H1 (cell line): ENCODE results near the gene EYA2. TPM values are rescaled to one million over a fixed set of nuclear protein-coding genes. Genes with fewer than 3 reads are reported as not detected.

Experiments used
- CTCF ChIA-PET: fragments of 300-600 bp; sonication (Branson Sonifier 250); formaldehyde crosslinking; loops from one replicate; lab custom pipeline; 2021; ENCODE audit not compliant: partially characterized antibody; lab: Charles Lee
- POLR2A ChIA-PET: fragments of 300-600 bp; sonication (Branson Sonifier 250); formaldehyde crosslinking; loops from one replicate; lab custom pipeline; 2021; ENCODE audit warnings: inconsistent platforms; ENCODE audit not compliant: partially characterized antibody; lab: Charles Lee
- DNase-seq, 2 experiments: peaks; one replicate each; pipeline versions ENCODE4 v3.0.0 to v3.0.0-alpha.2; 2010 to 2022; ENCODE audit warnings: low spot score in 2 of 2, low read depth in 1 of 2, mixed read lengths in 1 of 2
- FAIRE-seq: peaks from 2 replicates; lab custom pipeline; 2011; peaks lifted over from hg19 to GRCh38; lab: Jason Lieb, UNC
- H2AFZ ChIP-seq: 2 replicates; pipeline ENCODE4 v1.8.1; 2012; ENCODE audit warnings: low read length, inconsistent platforms
- H2AK5ac ChIP-seq: 2 replicates; pipeline ENCODE4 v1.6.1; 2013; ENCODE audit warnings: low read depth, low read length
- H2BK120ac ChIP-seq: replicated peaks from 2 replicates; pipeline ENCODE3; 2013; ENCODE audit warnings: low read depth, low read length, inconsistent platforms
- H2BK12ac ChIP-seq: 2 replicates; pipeline ENCODE4 v1.6.1; 2013; ENCODE audit warnings: low read depth, low read length
- H2BK15ac ChIP-seq: 2 replicates; pipeline ENCODE4 v1.6.1; 2013; ENCODE audit warnings: low read length
- H2BK20ac ChIP-seq: 2 replicates; pipeline ENCODE4 v1.6.1; 2013; ENCODE audit warnings: low read length
- H2BK5ac ChIP-seq: 2 replicates; pipeline ENCODE4 v1.6.1; 2013; ENCODE audit warnings: low read depth, low read length
- H3K14ac ChIP-seq: 2 replicates; pipeline ENCODE4 v1.6.1; 2013; ENCODE audit warnings: inconsistent platforms; ENCODE audit not compliant: insufficient read length
- H3K18ac ChIP-seq: 2 replicates; pipeline ENCODE4 v1.6.1; 2013; ENCODE audit warnings: low read length; ENCODE audit errors: extremely low read depth
- H3K23ac ChIP-seq: 2 replicates; pipeline ENCODE4 v1.6.1; 2013; ENCODE audit warnings: inconsistent platforms; ENCODE audit not compliant: insufficient read length
- H3K23me2 ChIP-seq: 2 replicates; pipeline ENCODE4 v1.6.1; 2013; ENCODE audit warnings: low read depth, low read length
- H3K27ac ChIP-seq: 2 replicates; pipeline ENCODE4 v1.6.1; 2011; ENCODE audit warnings: low read depth, low read length, inconsistent platforms
- H3K27me3 ChIP-seq, 4 experiments: replicated peaks in 1 of 4; 1 replicate in 1 of 4; 2 replicates in 3 of 4; pipeline versions ENCODE4 v1.6.1 to v1.8.1; 2011 to 2013; ENCODE audit warnings: low read length in 3 of 4, mild to moderate bottlenecking in 3 of 4, inconsistent platforms in 2 of 4, mixed read lengths in 2 of 4, moderate library complexity in 1 of 4; ENCODE audit not compliant: control insufficient read depth in 3 of 4, insufficient read depth in 3 of 4; ENCODE audit errors: extremely low read depth in 1 of 4
- H3K36me3 ChIP-seq, 4 experiments: 2 replicates each; pipeline versions ENCODE4 v1.6.1 to v1.8.1; 2011 to 2013; ENCODE audit warnings: mild to moderate bottlenecking in 4 of 4, low read length in 3 of 4, moderate library complexity in 2 of 4, control low read depth in 1 of 4, inconsistent platforms in 1 of 4; ENCODE audit not compliant: insufficient read depth in 4 of 4, control insufficient read depth in 2 of 4
- H3K4ac ChIP-seq: replicated peaks from 2 replicates; pipeline ENCODE3; 2013; ENCODE audit warnings: low read length, low read depth, mixed read lengths, inconsistent platforms; ENCODE audit not compliant: insufficient read length
- H3K4me1 ChIP-seq, 4 experiments: replicated peaks in 1 of 4; 1 replicate in 1 of 4; 2 replicates in 3 of 4; pipeline versions ENCODE4 v1.6.1 to v1.8.1; 2011 to 2013; ENCODE audit warnings: low read length in 3 of 4, inconsistent platforms in 2 of 4, mixed read lengths in 1 of 4; ENCODE audit not compliant: insufficient read depth in 4 of 4, control insufficient read depth in 3 of 4
- H3K4me2 ChIP-seq, 2 experiments: 2 replicates each; pipeline versions ENCODE4 v1.6.1 to v1.8.1; 2011 to 2013; ENCODE audit warnings: low read depth in 2 of 2, low read length in 2 of 2, control low read depth in 1 of 2, inconsistent platforms in 1 of 2, mild to moderate bottlenecking in 1 of 2; ENCODE audit not compliant: insufficient read depth in 1 of 2
- H3K4me3 ChIP-seq, 4 experiments: fragments of 200-600, 300-600 bp in 1 of 4; sonication (generic), shearing (Covaris generic), sonication (Bioruptor Twin) in 1 of 4; 2 replicates each; pipeline versions ENCODE4 v1.5.1 to v1.8.1; 2011 to 2016; ENCODE audit warnings: low read length in 4 of 4, low read depth in 3 of 4, control low read depth in 2 of 4, inconsistent platforms in 2 of 4, mild to moderate bottlenecking in 2 of 4, mixed read lengths in 1 of 4, moderate library complexity in 1 of 4; ENCODE audit not compliant: insufficient read depth in 2 of 4; ENCODE audit errors: extremely low read depth in 1 of 4
- H3K56ac ChIP-seq: replicated peaks from 2 replicates; pipeline ENCODE3; 2013; ENCODE audit warnings: low read depth, mild to moderate bottlenecking, mixed read lengths, low read length, inconsistent platforms; ENCODE audit not compliant: insufficient read length
- H3K79me1 ChIP-seq: 2 replicates; pipeline ENCODE4 v1.6.1; 2013; ENCODE audit warnings: low read depth, low read length, control low read depth
- H3K79me2 ChIP-seq, 2 experiments: 2 replicates each; pipeline versions ENCODE4 v1.6.1 to v1.8.1; 2012 to 2013; ENCODE audit warnings: low read length in 2 of 2, mild to moderate bottlenecking in 2 of 2, inconsistent platforms in 1 of 2; ENCODE audit not compliant: insufficient read depth in 2 of 2, control insufficient read depth in 1 of 2
- H3K9ac ChIP-seq, 4 experiments: replicated peaks in 1 of 4; 1 replicate in 1 of 4; 2 replicates in 3 of 4; pipeline versions ENCODE4 v1.6.1 to v1.8.1; 2011 to 2013; ENCODE audit warnings: low read depth in 3 of 4, low read length in 3 of 4, control low read depth in 2 of 4, mild to moderate bottlenecking in 2 of 4, moderate library complexity in 2 of 4, inconsistent platforms in 1 of 4; ENCODE audit errors: extremely low read depth in 1 of 4
- H3K9me3 ChIP-seq, 2 experiments: 2 replicates each; pipeline versions ENCODE4 v1.6.1 to v1.8.1; 2012 to 2013; ENCODE audit warnings: mild to moderate bottlenecking in 2 of 2, moderate library complexity in 2 of 2, control low read depth in 1 of 2, inconsistent platforms in 1 of 2, low read depth in 1 of 2, low read length in 1 of 2, mixed read lengths in 1 of 2; ENCODE audit not compliant: insufficient read depth in 2 of 2
- H4K20me1 ChIP-seq, 2 experiments: replicated peaks in 1 of 2; 2 replicates each; pipeline versions ENCODE3 to v1.8.1; 2011 to 2013; ENCODE audit warnings: inconsistent platforms in 2 of 2, low read length in 2 of 2, mild to moderate bottlenecking in 1 of 2; ENCODE audit not compliant: insufficient read depth in 2 of 2, control insufficient read depth in 1 of 2
- H4K5ac ChIP-seq: 2 replicates; pipeline ENCODE4 v1.6.1; 2013; ENCODE audit warnings: low read length, low read depth, mixed read lengths, inconsistent platforms; ENCODE audit not compliant: insufficient read length
- H4K8ac ChIP-seq: 2 replicates; pipeline ENCODE4 v1.8.0; 2013; ENCODE audit warnings: mild to moderate bottlenecking, moderate library complexity, low read length, inconsistent platforms; ENCODE audit not compliant: insufficient read depth; ENCODE audit errors: extremely low read depth
- H4K91ac ChIP-seq: replicated peaks from 2 replicates; pipeline ENCODE3; 2013; ENCODE audit warnings: low read length, mixed read lengths, inconsistent platforms; ENCODE audit not compliant: insufficient read length
- CEBPB ChIP-seq: IDR thresholded peaks from 2 replicates; pipeline ENCODE4 v1.6.1; 2012; ENCODE audit warnings: low read depth, low read length
- CREB1 ChIP-seq: IDR thresholded peaks from 2 replicates; pipeline ENCODE4 v1.6.1; 2012; ENCODE audit warnings: inconsistent platforms
- EP300 ChIP-seq, 2 experiments: IDR thresholded peaks; 1 replicate in 1 of 2; 2 replicates in 1 of 2; pipeline ENCODE4 v1.6.1; 2011 to 2012; ENCODE audit warnings: low read depth in 2 of 2, low read length in 2 of 2, mild to moderate bottlenecking in 2 of 2, borderline replicate concordance in 1 of 2, inconsistent platforms in 1 of 2, moderate library complexity in 1 of 2
- RBBP5 ChIP-seq: IDR thresholded peaks from 2 replicates; pipeline ENCODE4 v1.7.1; 2012; ENCODE audit warnings: low read depth, mild to moderate bottlenecking, inconsistent platforms, low read length, moderate library complexity, borderline replicate concordance
- SIN3A ChIP-seq, 2 experiments: IDR thresholded peaks in 1 of 2; conservative IDR thresholded peaks in 1 of 2; 2 replicates each; pipeline ENCODE4 v1.6.1; 2011 to 2012; ENCODE audit warnings: low read length in 2 of 2, improper control_type of control experiment in 1 of 2, low read depth in 1 of 2, mild to moderate bottlenecking in 1 of 2
- ZNF274 ChIP-seq: IDR thresholded peaks from 2 replicates; pipeline ENCODE4 v1.7.0; 2012; ENCODE audit warnings: low read length, borderline replicate concordance; ENCODE audit errors: extremely low read depth
- WGBS, 2 experiments: shearing (Covaris generic) in 1 of 2; methylation state at CpG; one replicate each; pipeline versions ENCODE4 v1.1.6 to v1.1.7; 2013 to 2015; ENCODE audit warnings: low lambda C conversion rate in 2 of 2, mixed read lengths in 2 of 2, inconsistent platforms in 1 of 2, low coverage in 1 of 2, missing lambda C conversion rate in 1 of 2; ENCODE audit not compliant: insufficient replicate concordance in 2 of 2, insufficient coverage in 1 of 2, insufficient read length in 1 of 2; ENCODE audit errors: extremely low coverage in 1 of 2, missing lambda C conversion rate in 1 of 2; 5-methylcytosine and 5-hydroxymethylcytosine counted together
- polyA plus RNA-seq, 7 experiments: library from polyadenylated mRNA; depleted of rRNA in 3 of 7; stranded (reverse) in 5 of 7; unstranded in 2 of 7; fragments of >200 nt in 5 of 7; fragments of 200-250 nt in 2 of 7; gene quantifications; 1 replicate in 5 of 7; 2 replicates in 1 of 7; 4 replicates in 1 of 7; pipeline versions ENCODE4 v1.2.1 to v1.2.3, GENCODE V29; 2011 to 2013; ENCODE audit warnings: missing spikeins in 2 of 7, mixed read lengths in 2 of 7
- total RNA-seq: library from RNA; stranded (reverse); fragmentation: NEBNext Ultra II Directional; extraction: Animal tissue kit (Norgen Biotek cat#: 25700); gene quantifications from 2 replicates; pipeline ENCODE4 v1.2.1, GENCODE V29; 2021
- TF ChIP-seq, protein P1 (sequence below): IDR thresholded peaks from 2 replicates; pipeline ENCODE4 v1.6.1; 2012; ENCODE audit warnings: inconsistent platforms
- TF ChIP-seq, protein P2 (sequence below), 3 experiments: IDR thresholded peaks; 1 replicate in 2 of 3; 2 replicates in 1 of 3; pipeline versions ENCODE4 v1.5.1 to v1.6.1; 2011; ENCODE audit warnings: low read length in 3 of 3, mild to moderate bottlenecking in 3 of 3, inconsistent platforms in 2 of 3, low read depth in 1 of 3, moderate library complexity in 1 of 3; ENCODE audit not compliant: insufficient read depth in 1 of 3; ENCODE audit errors: control extremely low read depth in 1 of 3
- TF ChIP-seq, protein P3 (sequence below): IDR thresholded peaks from 2 replicates; pipeline ENCODE4 v1.6.1; 2012; ENCODE audit warnings: inconsistent platforms

The EYA2 gene
- total and polyA plus RNA-seq, 2 of the 8 experiments (the other 6 are each of a cell fraction or from before 2014, with no cell fraction given) = 1.6 to 1.7 TPM

DNA sequence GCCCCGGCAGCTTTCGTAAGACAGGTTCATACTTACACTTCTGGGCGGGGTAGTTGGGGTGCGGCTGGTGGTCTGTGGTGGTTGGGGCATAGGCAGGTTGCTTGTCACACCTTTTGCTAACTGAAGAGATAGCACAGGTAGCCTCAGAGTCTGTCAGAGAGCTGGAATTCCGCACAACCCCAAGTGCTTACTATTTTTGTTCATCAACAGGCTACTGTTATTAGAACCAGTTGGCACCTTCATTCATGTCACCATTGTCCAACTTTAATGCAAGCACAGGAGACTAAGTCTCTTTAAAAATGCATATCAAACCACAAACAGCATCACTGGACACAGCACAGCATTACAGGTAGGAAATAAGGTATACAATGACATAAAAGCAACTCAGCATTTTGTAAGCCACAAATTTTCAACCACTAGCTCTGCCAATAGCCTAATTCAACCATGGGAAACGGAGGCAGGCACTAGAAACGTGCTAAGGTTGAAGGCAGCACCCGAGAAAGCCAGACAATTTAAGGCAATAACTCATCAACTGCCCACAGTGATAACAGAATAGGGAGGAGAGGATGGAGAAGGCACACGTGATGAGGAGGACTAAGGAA lies 318.1 kb downstream of the EYA2 start:
- H3K18ac ChIP-seq = no peak overlapping the region
- 96% methylated on average over 9 of the region's 9 CpGs; no CpG with 5 or more reads in 1 of the 2 experiments for WGBS, 2 experiments
- no peak overlapping the region for H2BK12ac ChIP-seq
- H3K23me2 ChIP-seq = no peaks in the 10 kb centered on the region
- no peak overlapping the region for H3K4me2 ChIP-seq
- H3K14ac ChIP-seq = no peak overlapping the region
- H3K4me1 ChIP-seq = no peaks in the 10 kb centered on the region
- no peak overlapping the region for H2AK5ac ChIP-seq
- no peak overlapping the region for H3K23ac ChIP-seq
- H2BK5ac ChIP-seq = no peak overlapping the region
- ChIA-PET POLR2A (interaction anchor here (1.4 kb wide), 1 partner anchor 62 kb away, joined by 4 read pairs; no protein-coding TSS in a partner anchor), CTCF (interaction anchor here (1.1 to 2.8 kb wide), 3 partner anchors 10 to 408 kb away, joined by 3 to 15 read pairs (median 4); no protein-coding TSS in a partner anchor)
- no peaks in the 10 kb centered on the region for H3K9me3 ChIP-seq
- DNase-seq (no peak), FAIRE-seq (no peak)
- H3K56ac ChIP-seq = no peak overlapping the region
- no peaks in the 10 kb centered on the region for H3K27me3 ChIP-seq
- H2BK15ac ChIP-seq = no peak overlapping the region
- no peak overlapping the region for H3K4ac ChIP-seq
- no peak overlapping the region for H2BK20ac ChIP-seq
- no peak overlapping the region for H3K9ac ChIP-seq
- H2AFZ ChIP-seq = no peak overlapping the region
- H3K79me2 ChIP-seq = peaks cover 3 to 25% of the 10 kb centered on the region in 2 experiments; a peak in 2 of 4 replicates
- peaks cover 8% of the 10 kb centered on the region in 2 experiments for H4K20me1 ChIP-seq
- no peak overlapping the region for H4K5ac ChIP-seq
- peaks cover 20 to 91% (median 68%) of the 10 kb centered on the region in 4 experiments; a peak in 7 of 8 replicates for H3K36me3 ChIP-seq
- peaks cover 7% of the 10 kb centered on the region; the same call in 1 of the 2 replicates for H3K79me1 ChIP-seq
- no peak overlapping the region for H3K4me3 ChIP-seq
- H3K27ac ChIP-seq = no peak overlapping the region
- no peak overlapping the region for H4K91ac ChIP-seq
- no peak overlapping the region for H4K8ac ChIP-seq
- no peak overlapping the region for H2BK120ac ChIP-seq
- TF ChIP-seq EP300 (IDR thresholded peaks at IDR 0.05; ENCODE audit: borderline replicate concordance in 1 of 2, low read depth in 2 of 2, low read length in 2 of 2) (no peak), RBBP5 (no peak), CREB1 (no peak), SIN3A (conservative IDR thresholded peaks at IDR 0.05 in 1 of 2, IDR thresholded peaks at IDR 0.05 in 1 of 2; ENCODE audit: low read depth in 1 of 2, low read length in 2 of 2) (no peak), CEBPB (no peak), ZNF274 (no peak)
- TF ChIP-seq, protein P1, sequence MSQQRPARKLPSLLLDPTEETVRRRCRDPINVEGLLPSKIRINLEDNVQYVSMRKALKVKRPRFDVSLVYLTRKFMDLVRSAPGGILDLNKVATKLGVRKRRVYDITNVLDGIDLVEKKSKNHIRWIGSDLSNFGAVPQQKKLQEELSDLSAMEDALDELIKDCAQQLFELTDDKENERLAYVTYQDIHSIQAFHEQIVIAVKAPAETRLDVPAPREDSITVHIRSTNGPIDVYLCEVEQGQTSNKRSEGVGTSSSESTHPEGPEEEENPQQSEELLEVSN = no peak
- TF ChIP-seq, protein P2, sequence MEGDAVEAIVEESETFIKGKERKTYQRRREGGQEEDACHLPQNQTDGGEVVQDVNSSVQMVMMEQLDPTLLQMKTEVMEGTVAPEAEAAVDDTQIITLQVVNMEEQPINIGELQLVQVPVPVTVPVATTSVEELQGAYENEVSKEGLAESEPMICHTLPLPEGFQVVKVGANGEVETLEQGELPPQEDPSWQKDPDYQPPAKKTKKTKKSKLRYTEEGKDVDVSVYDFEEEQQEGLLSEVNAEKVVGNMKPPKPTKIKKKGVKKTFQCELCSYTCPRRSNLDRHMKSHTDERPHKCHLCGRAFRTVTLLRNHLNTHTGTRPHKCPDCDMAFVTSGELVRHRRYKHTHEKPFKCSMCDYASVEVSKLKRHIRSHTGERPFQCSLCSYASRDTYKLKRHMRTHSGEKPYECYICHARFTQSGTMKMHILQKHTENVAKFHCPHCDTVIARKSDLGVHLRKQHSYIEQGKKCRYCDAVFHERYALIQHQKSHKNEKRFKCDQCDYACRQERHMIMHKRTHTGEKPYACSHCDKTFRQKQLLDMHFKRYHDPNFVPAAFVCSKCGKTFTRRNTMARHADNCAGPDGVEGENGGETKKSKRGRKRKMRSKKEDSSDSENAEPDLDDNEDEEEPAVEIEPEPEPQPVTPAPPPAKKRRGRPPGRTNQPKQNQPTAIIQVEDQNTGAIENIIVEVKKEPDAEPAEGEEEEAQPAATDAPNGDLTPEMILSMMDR (IDR thresholded peaks at IDR 0.05; ENCODE audit: control extremely low read depth in 1 of 3, insufficient read depth in 1 of 3, low read depth in 1 of 3, low read length in 3 of 3) = no peak
- TF ChIP-seq, protein P3, sequence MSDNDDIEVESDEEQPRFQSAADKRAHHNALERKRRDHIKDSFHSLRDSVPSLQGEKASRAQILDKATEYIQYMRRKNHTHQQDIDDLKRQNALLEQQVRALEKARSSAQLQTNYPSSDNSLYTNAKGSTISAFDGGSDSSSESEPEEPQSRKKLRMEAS = no peak
